ENCODE results near the gene RBM44.
"Not testable (repeated sequence)": the region's sequence is repeated elsewhere in the genome, so short reads cannot be mapped to it uniquely, and the experiment has no call there.

Gene RBM44

DNA sequence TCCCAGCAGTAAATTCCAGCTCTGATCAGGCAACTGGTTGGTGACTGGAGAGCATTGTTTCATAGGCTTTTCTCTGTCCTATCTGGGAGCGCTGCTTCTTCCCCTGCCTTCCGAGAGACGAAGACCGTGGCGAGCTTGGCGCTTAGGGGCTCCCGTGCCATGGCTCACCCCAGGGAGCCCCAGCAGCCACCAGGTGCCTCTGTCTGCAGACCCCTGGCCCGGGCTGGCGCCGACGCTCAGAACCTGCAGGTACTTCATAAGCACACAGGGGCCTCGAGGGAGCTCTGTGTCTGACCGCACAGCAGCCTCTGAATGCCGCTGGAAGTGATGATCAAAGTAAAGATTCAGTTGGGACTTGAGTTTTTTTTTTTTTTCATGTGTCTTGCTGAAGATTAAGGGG lies 19.1 kb upstream of the RBM44 start:
- no peak for DNase-seq

DNA sequence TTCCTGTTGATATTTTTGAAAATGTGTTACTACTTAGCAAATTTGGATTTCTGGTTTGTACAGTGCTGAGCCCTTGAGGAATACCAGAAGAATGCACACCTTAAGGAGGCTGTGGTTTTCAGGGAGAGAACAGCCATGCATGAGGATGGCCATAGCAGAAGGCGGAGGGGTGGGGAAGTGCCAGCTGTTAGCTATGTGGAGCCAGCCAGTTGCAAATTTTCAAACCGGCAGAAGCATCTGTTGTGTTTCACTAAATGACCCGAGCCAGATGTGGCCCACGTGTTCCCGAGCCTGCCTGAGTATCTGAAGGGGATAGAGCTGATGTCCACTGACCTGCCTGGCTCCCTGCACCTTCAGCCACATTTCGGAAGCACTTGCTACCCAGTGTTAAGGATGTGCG lies 16.4 kb upstream of the RBM44 start:
- DNase-seq: no peak

- not testable (repeated sequence) for DNase-seq
Observed at GRCh38 chr2:237783678-237784077, 14.9 kb upstream of the RBM44 start.

DNA sequence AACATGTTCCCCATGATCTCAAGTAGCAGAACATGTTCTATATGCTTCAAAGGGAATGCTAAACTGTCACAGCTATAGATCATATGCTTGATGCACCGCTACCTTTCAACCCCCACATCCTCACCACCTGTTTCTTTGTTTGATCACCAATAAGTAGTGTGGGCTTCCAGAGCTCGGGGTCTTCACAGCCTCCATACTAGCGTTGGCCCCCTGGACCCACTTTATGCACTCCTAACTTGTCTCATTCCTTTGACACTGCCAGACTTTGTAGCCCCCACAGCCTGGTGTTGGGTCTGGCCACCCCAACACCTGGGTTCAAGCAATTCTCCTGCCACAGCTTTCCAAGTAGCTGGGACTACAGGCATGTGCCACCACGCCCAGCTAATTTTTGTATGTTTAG lies 11.6 kb upstream of the RBM44 start:
- DNase-seq: no peak

DNA sequence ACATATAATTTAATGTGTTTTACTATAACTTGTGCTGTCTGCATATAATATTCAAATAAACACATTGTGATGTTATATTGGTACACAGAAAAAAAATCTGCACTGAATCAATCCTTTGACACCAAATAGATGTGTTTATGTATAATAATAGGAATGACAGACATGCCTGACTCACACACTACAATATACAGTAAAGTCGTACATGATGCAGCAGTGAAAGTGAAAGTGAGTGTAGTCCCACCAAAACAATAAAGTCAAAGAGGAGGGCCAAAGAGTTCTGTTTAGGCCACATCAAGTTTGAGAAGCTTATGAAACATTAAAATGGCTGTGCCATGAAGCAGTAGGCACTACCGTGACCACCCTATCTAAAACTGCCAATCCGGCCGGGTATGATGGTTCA lies 8.2 kb upstream of the RBM44 start:
- no peak for DNase-seq

GRCh38 chr2:237791977-237792727 lies 6.4 kb upstream of the RBM44 start:
- no peak for DNase-seq

GRCh38 chr2:237797253-237797652 lies 1.3 kb upstream of the RBM44 start:
- DNase-seq: no peak

DNA sequence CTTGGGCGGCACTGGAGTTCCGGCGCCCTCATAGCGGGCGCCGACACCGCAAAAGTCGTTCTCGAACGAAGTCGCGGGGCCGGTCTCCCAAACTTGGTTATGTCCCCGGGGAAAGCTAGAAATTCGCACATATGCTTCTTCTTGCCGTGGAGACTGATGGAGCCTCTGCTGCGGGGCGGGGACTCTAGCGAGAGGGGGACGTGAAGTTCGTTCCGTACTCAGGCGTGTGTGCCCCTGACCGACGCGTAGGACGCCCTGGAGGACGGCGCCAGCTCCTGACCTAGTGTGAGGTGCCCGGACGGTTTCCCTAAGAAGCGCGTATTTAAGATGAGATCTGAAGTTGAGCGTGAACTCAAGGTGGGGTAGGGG lies 465 bp downstream of the RBM44 start:
- no peak for DNase-seq

DNA sequence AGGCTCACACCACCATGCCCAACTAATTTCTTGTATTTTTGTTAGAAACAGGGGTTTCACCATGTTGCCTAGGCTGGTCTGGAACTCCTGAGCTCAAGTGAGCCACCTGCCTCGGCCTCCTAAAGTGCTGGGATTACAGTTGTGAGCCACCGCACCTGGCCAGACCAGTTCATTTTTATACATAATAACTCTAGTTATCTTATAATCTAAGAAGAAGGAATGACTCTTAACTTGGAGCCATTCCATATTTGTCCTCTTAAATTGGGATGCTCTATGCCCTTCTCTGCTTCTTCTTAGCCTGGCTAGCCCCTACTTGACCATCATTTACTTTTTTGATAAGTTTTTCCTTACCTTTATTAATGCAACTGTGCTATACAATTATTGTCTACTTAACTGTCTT lies 2.9 kb downstream of the RBM44 start:
- no peak for DNase-seq

- no peak for DNase-seq
Observed at GRCh38 chr2:237806334-237806733, 7.8 kb downstream of the RBM44 start.

GRCh38 chr2:237815637-237816036 lies 17.1 kb downstream of the RBM44 start:
- no peak for DNase-seq

DNA sequence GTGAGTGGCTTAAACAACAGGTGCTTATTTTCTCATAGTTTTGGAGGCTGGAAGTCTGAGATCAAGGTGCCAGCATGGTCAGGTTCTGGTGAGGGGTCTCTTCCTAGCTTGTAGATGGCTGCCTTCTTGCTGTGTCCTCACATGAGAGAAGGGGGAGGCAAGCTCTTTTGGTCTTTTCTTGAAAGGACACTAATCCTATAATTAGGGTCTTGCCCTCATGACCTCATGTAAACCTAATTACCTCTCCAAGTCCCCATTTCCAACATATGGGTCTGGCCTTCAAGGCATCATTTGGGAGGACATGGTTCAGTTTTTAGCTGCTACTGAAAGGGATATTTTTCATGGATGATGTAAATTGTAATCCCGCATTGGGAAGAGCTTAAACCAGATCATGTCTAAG lies 18.0 kb downstream of the RBM44 start:
- DNase-seq: no peak

DNA sequence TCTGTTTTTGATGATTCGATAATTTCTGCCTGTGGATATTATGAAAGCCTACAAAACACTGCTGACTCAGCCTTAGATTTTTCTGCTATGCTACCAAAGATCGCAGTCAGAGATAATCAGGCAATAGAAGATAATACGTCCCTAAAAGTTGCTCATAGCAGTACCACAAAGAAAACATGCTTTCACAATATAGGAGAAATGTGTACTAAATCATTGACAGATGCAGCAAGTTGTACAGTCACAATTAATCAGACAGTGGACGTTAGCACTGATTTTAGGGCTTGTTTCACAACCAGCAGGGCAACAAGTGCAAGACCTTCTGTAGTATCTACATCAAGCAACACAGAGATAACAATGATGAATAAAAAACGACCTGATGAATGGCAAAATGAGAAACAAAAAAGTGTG lies 19.5 kb downstream of the RBM44 start:
- no peak for DNase-seq

DNA sequence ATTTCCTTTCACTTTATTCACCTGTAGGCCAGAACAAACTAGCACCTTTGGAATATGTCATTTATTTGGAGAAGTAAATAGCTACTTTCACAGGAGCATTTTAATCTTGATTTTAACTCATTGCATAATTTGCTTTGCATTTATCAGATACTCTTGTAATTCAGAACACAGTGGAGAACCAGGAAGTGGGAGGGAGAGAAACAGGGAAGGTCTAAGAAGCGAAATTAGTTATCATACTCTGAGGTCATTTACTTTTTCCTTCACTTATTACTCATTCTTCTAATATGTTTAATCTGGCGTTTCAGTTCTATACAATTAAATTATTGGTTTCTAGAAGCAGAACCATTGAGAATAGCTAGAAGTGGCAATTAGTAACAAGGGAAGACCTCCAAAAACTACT lies 20.7 kb downstream of the RBM44 start:
- DNase-seq: no peak

DNA sequence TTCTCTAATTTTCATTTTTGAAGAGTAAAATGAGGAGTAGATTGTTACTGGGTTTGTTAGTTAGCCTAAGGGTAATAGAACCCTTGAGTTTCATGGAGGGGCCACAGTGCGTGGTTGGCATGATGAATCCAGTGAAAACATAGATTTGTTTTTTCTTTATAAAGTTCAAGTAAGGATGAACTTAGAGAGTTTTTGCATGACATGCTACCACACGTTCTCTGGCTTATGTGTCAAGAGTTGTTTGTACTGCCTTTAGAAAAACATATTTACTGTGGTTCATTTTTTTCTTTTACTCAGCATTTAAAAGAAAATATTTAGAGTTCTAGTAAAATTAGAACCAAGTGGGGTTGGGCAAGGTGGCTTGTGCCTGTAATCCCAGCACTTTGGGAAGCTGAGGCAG lies 21.8 kb downstream of the RBM44 start:
- DNase-seq: no peak

DNA sequence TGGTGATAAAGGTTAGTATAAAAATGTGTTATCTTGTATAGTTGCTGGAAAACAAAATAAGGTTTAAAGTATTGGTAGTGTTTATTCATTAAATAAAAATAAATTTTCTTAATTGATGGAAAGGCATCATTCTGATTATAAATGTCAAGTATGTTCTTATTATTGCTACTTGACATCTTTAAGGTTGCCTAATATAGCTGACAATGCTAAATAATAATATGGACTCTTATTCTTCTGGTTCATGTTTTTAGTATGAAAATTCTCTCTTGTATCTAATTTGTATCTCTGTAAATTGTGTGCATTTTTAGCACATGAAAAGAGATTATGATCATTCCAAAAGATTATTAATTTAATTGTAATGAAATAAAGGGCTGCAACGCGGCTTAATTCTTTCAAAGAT lies 25.0 kb downstream of the RBM44 start:
- no peak for DNase-seq

DNA sequence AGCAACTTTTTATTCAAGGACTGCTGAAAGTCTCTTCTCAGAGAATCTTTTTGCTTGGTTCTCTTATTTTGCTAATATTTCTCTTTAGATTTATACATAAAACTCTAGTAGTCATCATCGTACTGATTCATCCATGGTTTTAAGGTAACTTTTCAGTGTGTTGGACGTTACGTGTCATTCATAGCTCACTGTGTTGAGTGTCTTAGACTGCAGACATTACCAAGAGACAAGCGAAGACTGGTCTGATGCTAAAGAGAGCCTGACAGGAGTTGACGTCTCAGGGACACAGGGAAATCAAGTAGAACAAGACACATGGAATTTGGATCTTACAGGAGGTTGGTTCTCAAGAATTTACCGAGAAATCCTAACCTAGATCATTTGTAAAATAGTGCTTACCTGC lies 25.5 kb downstream of the RBM44 start:
- no peak for DNase-seq

DNA sequence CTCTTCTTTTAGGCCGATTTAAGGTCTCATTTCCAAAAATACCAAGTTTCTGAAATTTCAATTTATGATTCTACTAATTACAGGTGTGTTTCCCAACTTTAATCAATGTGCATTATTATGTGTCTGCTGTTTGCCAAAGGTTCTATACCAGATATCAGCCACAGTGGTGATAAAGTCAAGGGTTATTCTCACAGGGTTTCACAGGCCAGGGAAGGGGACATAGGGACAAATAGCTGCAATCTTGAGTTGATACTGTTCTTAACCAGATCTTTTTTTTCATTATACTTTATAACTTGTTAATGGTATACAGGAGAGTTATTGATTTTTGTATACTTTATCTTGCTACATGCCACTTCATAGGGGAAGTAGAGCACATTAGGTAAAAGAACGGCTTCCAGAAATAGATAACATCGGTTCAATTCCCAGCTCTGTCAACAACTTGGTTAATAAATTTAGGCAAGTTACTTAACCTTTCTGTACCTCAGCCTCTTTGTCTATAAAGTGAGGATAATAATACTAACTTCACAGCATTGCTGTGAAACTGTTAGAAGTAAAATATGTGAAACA lies 28.9 kb downstream of the RBM44 start:
- DNase-seq: no peak

DNA sequence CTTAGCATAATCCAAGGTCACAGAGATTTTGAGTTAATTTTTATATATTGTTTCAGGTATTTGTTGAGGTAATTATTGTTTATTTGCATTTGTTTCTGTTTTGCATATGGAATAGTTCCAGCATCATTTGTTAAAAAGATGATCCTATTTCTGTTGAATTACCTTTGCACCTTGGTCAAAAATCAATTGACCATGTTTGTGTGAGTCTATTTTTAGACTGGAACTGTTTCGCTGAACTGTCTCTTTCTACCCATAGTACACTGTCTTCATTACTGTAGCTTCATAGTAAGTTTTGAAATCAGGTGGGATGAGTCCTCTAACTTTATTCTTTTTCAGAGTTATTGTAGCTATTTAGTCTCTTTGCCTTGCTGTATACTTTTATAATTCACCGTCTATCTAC lies 31.9 kb downstream of the RBM44 start:
- no peak for DNase-seq

DNA sequence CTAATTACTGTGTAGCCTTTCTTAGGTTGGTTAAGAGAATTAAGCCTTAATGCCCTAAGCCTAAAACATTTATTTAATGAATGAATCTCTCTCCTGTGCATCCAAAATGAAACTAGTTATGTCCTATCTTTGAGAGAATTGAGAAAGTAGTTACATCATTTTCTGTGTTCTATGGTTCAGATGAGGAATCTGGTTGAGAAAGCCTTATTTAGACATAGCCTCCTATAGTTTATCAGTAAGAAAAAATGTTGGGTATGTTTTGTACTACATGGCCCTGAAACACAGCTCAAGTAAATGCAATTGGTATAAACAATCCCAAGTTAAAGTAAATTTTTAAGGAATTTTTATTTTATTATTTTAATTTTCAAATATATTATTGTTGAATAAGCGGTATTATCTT lies 35.0 kb downstream of the RBM44 start:
- DNase-seq: no peak

DNA sequence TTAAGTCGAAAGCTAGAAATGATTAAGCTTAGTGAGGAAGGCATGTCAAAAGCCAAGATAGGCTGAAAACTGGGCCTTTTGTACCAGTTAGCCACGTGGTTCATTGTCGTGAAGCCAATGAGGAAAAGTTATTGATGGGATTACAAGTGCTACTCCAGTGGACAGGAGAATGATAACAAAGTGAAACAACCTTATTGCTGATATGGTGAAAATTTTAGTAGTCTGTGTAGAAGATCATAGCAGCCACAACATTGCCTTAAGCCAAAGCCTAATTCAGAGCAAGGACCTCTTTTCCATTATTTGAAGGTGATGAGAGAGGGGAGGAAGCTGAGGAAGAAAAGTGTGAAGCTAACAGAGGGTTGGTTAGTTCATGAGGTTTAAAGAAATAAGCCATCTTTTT lies 36.8 kb downstream of the RBM44 start:
- DNase-seq: no peak

- no peak for DNase-seq
Observed at GRCh38 chr2:237841051-237841450, 42.5 kb downstream of the RBM44 start.

GRCh38 chr2:237848940-237849339 lies 50.4 kb downstream of the RBM44 start:
- not testable (repeated sequence) for DNase-seq

DNA sequence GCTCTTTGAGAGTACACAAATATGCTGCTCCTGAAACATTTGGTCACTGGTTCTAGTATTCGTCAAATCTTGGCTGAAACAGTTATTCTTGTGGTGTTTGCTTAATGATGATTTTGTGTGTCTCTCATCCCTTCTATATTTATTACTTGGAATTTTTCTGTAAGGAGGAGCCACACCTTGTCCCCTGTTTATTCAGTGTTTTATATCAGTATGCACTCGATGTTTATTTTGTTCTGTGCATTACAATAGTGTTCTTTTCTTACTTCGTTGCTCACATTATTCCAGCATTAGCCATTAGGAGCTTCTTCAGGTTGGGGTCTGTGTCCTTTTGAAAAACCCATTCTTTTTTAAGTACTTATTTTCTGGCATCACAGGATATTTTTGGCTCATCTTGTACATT lies 55.7 kb downstream of the RBM44 start:
- DNase-seq: no peak

DNA sequence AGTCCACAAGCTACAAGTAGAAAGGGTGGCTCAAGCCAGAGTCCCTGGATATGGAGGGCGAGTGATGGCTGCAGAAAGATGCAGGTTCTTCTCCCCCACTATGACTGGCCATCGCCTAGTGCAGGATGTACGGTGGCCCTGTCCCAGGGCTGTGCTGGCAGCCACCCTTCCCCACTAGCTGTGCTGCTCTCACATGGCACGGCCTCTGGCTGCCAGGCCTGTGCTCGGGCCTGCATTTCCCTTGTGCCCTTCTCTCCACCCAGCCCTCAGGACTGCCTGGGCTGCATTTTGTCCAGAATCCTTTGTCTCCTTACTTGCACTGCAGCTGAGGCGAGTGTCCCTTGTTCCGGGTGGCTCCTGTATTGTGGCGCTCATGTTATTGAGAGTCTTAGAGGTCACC lies 59.2 kb downstream of the RBM44 start:
- no peak for DNase-seq
